K562 (cell line): Measurements from ENCODE around the gene SYNM. TPM values are rescaled to one million over a fixed set of nuclear protein-coding genes. Genes with fewer than 3 reads are reported as not detected.

Experiments
- ATAC-seq: fragments of 200-7000 bp; cut with Tn5 transposase; 3 replicates; pipeline ENCODE4 v1.9.1; 2020; ENCODE audit warnings: moderate library complexity
- BruUV-seq: library from RNA; stranded (reverse); fragments of 400-500 nt; replicated peaks from 2 replicates; lab custom pipeline; 2021; lab: Mats Ljungman, UMichigan
- CTCF ChIA-PET: fragments of 300-600 bp; formaldehyde crosslinking; extraction: SDS; loops from one replicate; lab custom pipeline; 2021; ENCODE audit warnings: low intra/inter-chr PET ratio; lab: Yijun Ruan, JAX
- POLR2A ChIA-PET: fragments of 300-600, 350-650 bp; sonication (Branson Sonifier 250); formaldehyde crosslinking; extraction: SDS; loops from one replicate; lab custom pipeline; 2021; ENCODE audit warnings: antibody characterized with exemption, inconsistent platforms; lab: Yijun Ruan, JAX
- DNase-seq, 4 experiments: peaks; one replicate each; pipeline versions ENCODE4 v3.0.0 to v3.0.0-alpha.2; 2011 to 2018; ENCODE audit warnings: low spot score in 3 of 4, mixed read lengths in 3 of 4; ENCODE audit errors: extremely low read depth in 1 of 4
- FAIRE-seq: peaks from 2 replicates; lab custom pipeline; 2011; peaks lifted over from hg19 to GRCh38; lab: Jason Lieb, UNC
- H2AFZ ChIP-seq: 2 replicates; pipeline ENCODE4 v1.6.0; 2011; ENCODE audit warnings: low read depth, low read length, control low read depth, inconsistent platforms
- H3K27ac ChIP-seq: fragments of 200-600 bp; 3 replicates; pipeline ENCODE4 v1.8.0; 2011; ENCODE audit warnings: low read depth, mild to moderate bottlenecking, control low read depth, inconsistent platforms, low read length, moderate library complexity, mixed read lengths; ENCODE audit errors: extremely low read depth
- H3K27me3 ChIP-seq, 2 experiments: fragments of 300-600 bp in 1 of 2; 2 replicates in 1 of 2; 3 replicates in 1 of 2; pipeline versions ENCODE4 v1.6.0 to v1.8.0; 2011; ENCODE audit warnings: inconsistent platforms in 2 of 2, low read length in 2 of 2, mild to moderate bottlenecking in 1 of 2, mixed read lengths in 1 of 2, moderate library complexity in 1 of 2; ENCODE audit not compliant: control insufficient read depth in 2 of 2, insufficient read depth in 2 of 2
- H3K36me3 ChIP-seq: fragments of 300-600 bp; 3 replicates; pipeline ENCODE4 v1.8.0; 2011; ENCODE audit warnings: mild to moderate bottlenecking, low read length, inconsistent platforms; ENCODE audit not compliant: control insufficient read depth, insufficient read depth
- H3K4me1 ChIP-seq, 2 experiments: fragments of 200-600 bp in 1 of 2; replicated peaks in 1 of 2; 2 replicates in 1 of 2; 3 replicates in 1 of 2; pipeline versions ENCODE4 v1.5.1 to v1.8.0; 2011; ENCODE audit warnings: inconsistent platforms in 2 of 2, low read length in 2 of 2, mild to moderate bottlenecking in 1 of 2, mixed read lengths in 1 of 2, moderate library complexity in 1 of 2; ENCODE audit not compliant: control insufficient read depth in 2 of 2, insufficient read depth in 2 of 2
- H3K4me2 ChIP-seq: 2 replicates; pipeline ENCODE4 v1.6.1; 2011; ENCODE audit warnings: low read length, control low read depth, inconsistent platforms, mixed read lengths; ENCODE audit not compliant: insufficient read depth
- H3K4me3 ChIP-seq: fragments of 200-600 bp; sonication (generic), shearing (Covaris generic); 2 replicates; pipeline ENCODE4 v1.5.1; 2016; ENCODE audit warnings: control low read depth, inconsistent platforms
- H3K79me2 ChIP-seq: fragments of 200-600 bp; 3 replicates; pipeline ENCODE4 v1.8.0; 2011; ENCODE audit warnings: low read length, inconsistent platforms; ENCODE audit not compliant: control insufficient read depth, insufficient read depth
- H3K9ac ChIP-seq, 2 experiments: 2 replicates each; pipeline versions ENCODE4 v1.6.0 to v1.6.1; 2011; ENCODE audit warnings: low read depth in 2 of 2, low read length in 2 of 2, control low read depth in 1 of 2, inconsistent platforms in 1 of 2, mild to moderate bottlenecking in 1 of 2, mixed read lengths in 1 of 2; ENCODE audit not compliant: insufficient read depth in 1 of 2
- H3K9me1 ChIP-seq: one replicate; pipeline ENCODE4 v1.6.0; 2011; ENCODE audit warnings: inconsistent platforms, mild to moderate bottlenecking, low read length, moderate library complexity; ENCODE audit not compliant: control insufficient read depth, insufficient read depth
- H3K9me3 ChIP-seq: replicated peaks from 2 replicates; pipeline ENCODE4 v1.5.1; 2011; ENCODE audit warnings: low read depth, low read length, inconsistent platforms; ENCODE audit not compliant: control insufficient read depth, insufficient read depth
- H4K20me1 ChIP-seq: replicated peaks from 2 replicates; pipeline ENCODE4 v1.6.1; 2011; ENCODE audit warnings: low read length, inconsistent platforms, mixed read lengths; ENCODE audit not compliant: control insufficient read depth, insufficient read depth
- GATAD2B ChIP-seq: fragments of 450-650 bp; IDR thresholded peaks from 2 replicates; pipeline ENCODE4 v1.6.1; 2017; ENCODE audit warnings: mild to moderate bottlenecking, borderline replicate concordance
- SREBF2 ChIP-seq: sonication (generic); formaldehyde crosslinking; IDR thresholded peaks from 2 replicates; pipeline ENCODE4 v1.4.0; 2020; ENCODE audit warnings: mild to moderate bottlenecking, missing genetic modification reagents
- TFAM ChIP-seq: fragments of 250-450 bp; sonication (Bioruptor Pico); conservative IDR thresholded peaks from 2 replicates; pipeline ENCODE4 v1.5.0; 2021; ENCODE audit warnings: mild to moderate bottlenecking, moderate library complexity
- TRIM28 ChIP-seq: fragments of 450-650 bp; IDR thresholded peaks from 2 replicates; pipeline ENCODE4 v1.6.1; 2017
- WGBS: fragments of 100-300 bp; shearing (Covaris generic); methylation state at CpG from one replicate; pipeline ENCODE4 v1.1.6; 2016; ENCODE audit warnings: low coverage, mixed read lengths; ENCODE audit not compliant: insufficient coverage; ENCODE audit errors: missing lambda C conversion rate; 5-methylcytosine and 5-hydroxymethylcytosine counted together
- in situ Hi-C: fragments of 300-500 bp; cut with MboI; formaldehyde crosslinking; loops from 4 replicates; pipeline ENCODE4 v1.15.0; 2018; ENCODE audit warnings: inconsistent platforms, mixed read lengths
- intact Hi-C: fragments of 100-400 bp; cut with micrococcal nuclease; formaldehyde crosslinking; loops from 2 replicates; pipeline ENCODE4 v1.14.2; 2022
- polyA plus RNA-seq, 8 experiments: library from polyadenylated mRNA; depleted of rRNA in 4 of 8; stranded (reverse) in 5 of 8; unstranded in 3 of 8; fragments of >200 nt; fragmentation: Nextera tagmentation in 2 of 8; fragmentation: Illumina TruSeq in 1 of 8; extraction: Ambion mirVana in 2 of 8; extraction: Trizol in 1 of 8; gene quantifications; 2 replicates each; pipeline versions ENCODE4 v1.2.1 to v1.2.3, GENCODE V29; 2011 to 2014; ENCODE audit warnings: inconsistent platforms in 1 of 8, missing spikeins in 1 of 8
- total RNA-seq, 7 experiments: library from RNA; depleted of rRNA in 6 of 7; stranded (reverse); fragments of >200 nt in 6 of 7; fragmentation: Illumina TruSeq in 2 of 7; extraction: Trizol in 2 of 7; gene quantifications; 2 replicates each; pipeline versions ENCODE4 v1.2.1 to v1.2.3, GENCODE V29; 2011 to 2021; ENCODE audit warnings: low replicate concordance in 1 of 7
- TF ChIP-seq, protein P1 (sequence below), 2 experiments: IDR thresholded peaks; 2 replicates each; pipeline ENCODE4 v1.6.1; 2011; ENCODE audit warnings: borderline replicate concordance in 1 of 2, control low read depth in 1 of 2, low read depth in 1 of 2, low read length in 1 of 2, mild to moderate bottlenecking in 1 of 2, mixed read lengths in 1 of 2, moderate library complexity in 1 of 2; ENCODE audit not compliant: insufficient read depth in 1 of 2, insufficient read length in 1 of 2, poor library complexity in 1 of 2, severe bottlenecking in 1 of 2; ENCODE audit errors: extremely low read depth in 1 of 2
- TF ChIP-seq, protein P2 (sequence below): sonication (generic); formaldehyde crosslinking; IDR thresholded peaks from 2 replicates; pipeline ENCODE4 v1.8.1; 2023; ENCODE audit warnings: mild to moderate bottlenecking, missing genetic modification reagents

Gene SYNM
- total and polyA plus RNA-seq, 9 of the 15 experiments (the other 6 are each of a cell fraction or from before 2014, with no cell fraction given), result 0.01 to 0.42 (median 0.13) TPM

DNA sequence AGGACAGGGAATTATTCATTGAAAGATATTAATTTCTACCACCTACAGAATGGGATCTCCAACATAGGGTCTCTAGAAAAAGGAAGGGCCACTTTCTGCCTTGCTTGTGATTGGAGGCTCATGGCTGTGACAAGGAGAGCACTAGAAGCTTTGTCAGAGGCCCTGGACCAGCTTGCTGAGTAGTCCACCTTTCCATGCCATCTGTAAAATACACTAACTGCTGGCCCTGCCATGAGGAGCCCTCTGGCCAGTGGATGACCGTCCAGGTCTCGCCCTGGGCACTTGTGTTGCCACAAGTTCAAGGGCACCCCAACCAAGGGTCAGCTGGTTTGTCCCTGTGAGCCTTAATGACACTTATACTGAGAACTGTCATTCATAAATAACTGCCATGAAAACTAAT lies 1.6 kb upstream of the SYNM start:
- Histone ChIP-seq H3K79me2 (no peaks in the 10 kb centered on the region), H2AFZ (no peak overlapping the region), H3K9ac (no peak overlapping the region), H3K27ac (no peak overlapping the region), H3K9me3 (no peaks in the 10 kb centered on the region), H3K27me3 (peaks cover 3 to 37% of the 10 kb centered on the region in 2 experiments; a peak in 4 of 5 replicates), H3K36me3 (no peaks in the 10 kb centered on the region), H3K4me3 (no peak overlapping the region), H3K4me1 (peaks cover 0 to 17% of the 10 kb centered on the region in 2 experiments; a peak in 2 of 5 replicates), H4K20me1 (no peaks in the 10 kb centered on the region), H3K9me1 (no peaks in the 10 kb centered on the region), H3K4me2 (no peak overlapping the region)
- ChIA-PET CTCF (interaction anchor here (2.8 kb wide), 1 partner anchor 110 kb away, joined by 14 read pairs; no protein-coding TSS in a partner anchor), POLR2A (interaction anchor here (0.7 to 1.1 kb wide), 2 partner anchors 12 to 376 kb away, joined by 4 to 6 read pairs; no protein-coding TSS in a partner anchor)
- intact Hi-C loops, result loop anchor here (5.0 kb wide), 1 partner anchor 54 kb away; no protein-coding TSS in a partner anchor
- in situ Hi-C loops, result loop anchor here (5.0 kb wide), 1 partner anchor 109 kb away; no protein-coding TSS in a partner anchor
- ATAC-seq (no peak), DNase-seq (no peak), FAIRE-seq (no peak)
- no peak for TF ChIP-seq TFAM (CRISPR knock-in tag)
- 0% methylated on average over 2 of the region's 2 CpGs for WGBS
- no TSS peak for BruUV-seq

DNA sequence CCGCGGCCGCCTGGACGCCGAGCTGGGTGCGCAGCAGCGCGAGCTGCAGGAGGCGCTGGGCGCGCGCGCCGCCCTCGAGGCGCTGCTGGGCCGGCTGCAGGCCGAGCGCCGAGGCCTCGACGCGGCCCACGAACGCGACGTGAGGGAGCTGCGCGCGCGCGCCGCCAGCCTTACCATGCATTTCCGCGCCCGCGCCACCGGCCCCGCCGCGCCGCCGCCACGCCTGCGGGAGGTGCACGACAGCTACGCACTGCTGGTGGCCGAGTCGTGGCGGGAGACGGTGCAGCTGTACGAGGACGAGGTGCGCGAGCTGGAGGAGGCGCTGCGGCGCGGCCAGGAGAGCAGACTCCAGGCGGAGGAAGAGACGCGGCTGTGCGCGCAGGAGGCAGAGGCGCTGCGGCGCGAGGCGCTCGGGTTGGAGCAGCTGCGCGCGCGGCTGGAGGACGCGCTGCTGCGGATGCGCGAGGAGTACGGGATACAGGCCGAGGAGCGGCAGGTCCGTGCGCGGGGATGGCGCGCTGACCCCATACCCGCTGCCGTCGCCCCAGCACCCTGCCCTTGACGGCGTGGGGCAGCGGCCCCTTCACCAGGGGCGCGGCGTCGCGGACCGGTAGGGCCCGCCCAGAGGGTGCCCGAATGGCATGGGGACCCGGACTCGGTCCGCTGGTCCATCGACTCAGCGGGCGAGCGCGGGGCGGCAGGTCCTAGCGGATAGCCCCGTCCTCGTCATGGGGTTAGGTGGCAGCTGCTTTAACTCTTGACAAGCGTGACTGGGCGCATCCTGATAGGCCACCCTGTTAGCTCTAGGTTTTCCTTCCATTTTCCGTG lies 848 bp downstream of the SYNM start:
- intact Hi-C loops, result no loop called here

More for the DNA sequence above, 848 bp downstream of the SYNM start:
- 81% methylated on average over 24 of the region's 116 CpGs for WGBS
- no peak for FAIRE-seq
- Histone ChIP-seq H3K4me3 (no peak overlapping the region), H3K9me1 (no peaks in the 10 kb centered on the region), H3K36me3 (no peaks in the 10 kb centered on the region), H3K4me1 (peaks cover 0 to 12% of the 10 kb centered on the region in 2 experiments; a peak in 2 of 5 replicates), H3K9ac (no peak overlapping the region), H2AFZ (no peak overlapping the region), H3K27ac (no peak overlapping the region), H3K9me3 (no peaks in the 10 kb centered on the region), H3K79me2 (no peaks in the 10 kb centered on the region), H3K4me2 (no peak overlapping the region), H3K27me3 (peaks cover 4 to 35% of the 10 kb centered on the region in 2 experiments; a peak in 3 of 5 replicates), H4K20me1 (no peaks in the 10 kb centered on the region)
- TF ChIP-seq GATAD2B (no peak), SREBF2 (CRISPR knock-in tag) (no peak), TRIM28 (no peak)
- TF ChIP-seq, protein P1, sequence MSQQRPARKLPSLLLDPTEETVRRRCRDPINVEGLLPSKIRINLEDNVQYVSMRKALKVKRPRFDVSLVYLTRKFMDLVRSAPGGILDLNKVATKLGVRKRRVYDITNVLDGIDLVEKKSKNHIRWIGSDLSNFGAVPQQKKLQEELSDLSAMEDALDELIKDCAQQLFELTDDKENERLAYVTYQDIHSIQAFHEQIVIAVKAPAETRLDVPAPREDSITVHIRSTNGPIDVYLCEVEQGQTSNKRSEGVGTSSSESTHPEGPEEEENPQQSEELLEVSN (IDR thresholded peaks at IDR 0.05; ENCODE audit: borderline replicate concordance in 1 of 2, extremely low read depth in 1 of 2, insufficient read depth in 1 of 2, insufficient read length in 1 of 2, low read depth in 1 of 2, low read length in 1 of 2, poor library complexity in 1 of 2, severe bottlenecking in 1 of 2), result peak in 1 of 2 experiments; percentile 31
- TF ChIP-seq, protein P2, sequence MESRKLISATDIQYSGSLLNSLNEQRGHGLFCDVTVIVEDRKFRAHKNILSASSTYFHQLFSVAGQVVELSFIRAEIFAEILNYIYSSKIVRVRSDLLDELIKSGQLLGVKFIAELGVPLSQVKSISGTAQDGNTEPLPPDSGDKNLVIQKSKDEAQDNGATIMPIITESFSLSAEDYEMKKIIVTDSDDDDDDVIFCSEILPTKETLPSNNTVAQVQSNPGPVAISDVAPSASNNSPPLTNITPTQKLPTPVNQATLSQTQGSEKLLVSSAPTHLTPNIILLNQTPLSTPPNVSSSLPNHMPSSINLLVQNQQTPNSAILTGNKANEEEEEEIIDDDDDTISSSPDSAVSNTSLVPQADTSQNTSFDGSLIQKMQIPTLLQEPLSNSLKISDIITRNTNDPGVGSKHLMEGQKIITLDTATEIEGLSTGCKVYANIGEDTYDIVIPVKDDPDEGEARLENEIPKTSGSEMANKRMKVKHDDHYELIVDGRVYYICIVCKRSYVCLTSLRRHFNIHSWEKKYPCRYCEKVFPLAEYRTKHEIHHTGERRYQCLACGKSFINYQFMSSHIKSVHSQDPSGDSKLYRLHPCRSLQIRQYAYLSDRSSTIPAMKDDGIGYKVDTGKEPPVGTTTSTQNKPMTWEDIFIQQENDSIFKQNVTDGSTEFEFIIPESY (CRISPR knock-in tag), result 0 out of 2 replicates have a peak, but pooled peaks have one; percentile 48
- CTCF ChIA-PET, result interaction anchor here (0.6 to 2.8 kb wide), 2 partner anchors 107 to 1115 kb away, joined by 6 to 14 read pairs; no protein-coding TSS in a partner anchor
- in situ Hi-C loops, result no loop called here
- POLR2A ChIA-PET, result interaction anchor here (0.6 to 1.0 kb wide), 2 partner anchors 9 to 10 kb away, joined by 3 read pairs; no protein-coding TSS in a partner anchor
- DNase-seq, result no peak
- no TSS peak for BruUV-seq
- ATAC-seq, result no peak
